Ureter (tissue), 1 donor: ENCODE data around the gene CEL. TPM values are rescaled to one million over a fixed set of nuclear protein-coding genes. Genes with fewer than 3 reads are reported as not detected.

ENCODE experiments used
- DNase-seq: peaks from one replicate; pipeline ENCODE4 v3.0.0-alpha.2; 2020; ENCODE audit warnings: low spot score
- total RNA-seq: library from RNA; stranded (reverse); gene quantifications from one replicate; pipeline ENCODE4 v1.2.4, GENCODE V29; 2023
- donor health status: DM: yes; HTN: yes; CAD: no.

The CEL gene
- total RNA-seq, 1 donor from 2014 or later, result 3.0 TPM

DNA sequence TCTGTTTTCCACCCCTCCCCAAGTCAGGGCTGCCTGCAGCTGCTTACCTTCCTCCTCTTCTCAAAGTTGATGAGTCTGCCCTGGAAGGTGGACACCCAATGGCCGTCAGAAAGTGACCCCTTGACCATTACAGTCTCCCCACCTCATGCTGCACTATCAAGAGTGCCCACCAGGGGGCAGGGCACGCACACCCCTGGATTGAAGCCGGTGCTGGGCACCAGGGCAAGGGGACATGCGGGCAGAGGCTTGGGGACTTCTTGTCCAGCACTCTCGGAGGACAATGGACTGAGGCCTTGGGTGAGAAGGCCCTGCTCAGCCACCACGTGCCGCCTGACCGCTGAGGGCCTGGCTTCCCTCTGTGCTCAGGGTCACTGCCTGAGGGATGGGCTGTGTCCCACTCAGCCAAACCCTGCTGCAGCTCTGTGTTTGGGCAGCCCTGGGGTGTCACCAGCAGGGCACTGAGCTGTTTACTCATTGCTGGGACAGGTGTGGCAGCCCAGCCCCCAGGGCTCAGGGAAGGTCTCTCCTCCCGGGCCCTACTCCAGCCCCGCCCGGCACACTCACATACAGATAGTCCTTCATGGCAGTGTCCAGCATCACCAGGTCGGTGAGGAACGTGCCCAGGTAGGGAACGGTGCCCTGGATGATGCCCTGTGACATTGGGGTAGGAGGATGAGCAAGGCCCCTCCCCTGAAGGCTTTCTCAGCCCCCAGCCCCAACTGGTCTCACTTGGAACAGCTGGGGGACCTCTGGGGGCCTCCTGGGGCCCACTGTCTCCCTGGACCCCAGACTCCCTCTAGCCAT, 41.6 kb downstream of the CEL start:
- peak; percentile 70 for DNase-seq

DNA sequence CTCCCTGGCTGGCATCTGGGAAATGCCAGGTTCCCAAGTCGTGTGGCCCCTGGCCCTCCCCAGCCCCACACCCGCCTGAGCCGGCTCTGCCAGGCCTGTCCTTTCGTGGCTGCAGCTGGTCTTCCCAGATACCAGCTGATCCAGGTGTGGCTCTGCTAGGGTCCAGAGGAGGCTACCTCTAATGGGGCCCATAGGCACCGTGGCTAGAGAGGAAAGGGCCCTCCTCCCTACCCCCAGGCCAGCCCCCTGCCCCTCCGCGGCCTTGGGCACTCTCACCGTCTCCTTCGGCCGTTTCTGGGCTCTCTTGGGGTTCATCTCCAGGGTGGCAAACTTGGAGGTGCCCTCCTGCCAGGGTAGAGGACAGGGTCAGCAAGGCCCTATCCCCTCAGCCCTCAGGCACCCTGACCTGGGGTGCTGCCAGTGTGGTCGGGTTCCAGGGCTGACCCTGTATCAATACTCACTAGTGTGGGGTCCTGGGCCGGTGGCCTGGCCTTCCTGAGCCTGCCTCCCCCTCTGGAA, 42.3 kb downstream of the CEL start:
- no peak for DNase-seq

DNA sequence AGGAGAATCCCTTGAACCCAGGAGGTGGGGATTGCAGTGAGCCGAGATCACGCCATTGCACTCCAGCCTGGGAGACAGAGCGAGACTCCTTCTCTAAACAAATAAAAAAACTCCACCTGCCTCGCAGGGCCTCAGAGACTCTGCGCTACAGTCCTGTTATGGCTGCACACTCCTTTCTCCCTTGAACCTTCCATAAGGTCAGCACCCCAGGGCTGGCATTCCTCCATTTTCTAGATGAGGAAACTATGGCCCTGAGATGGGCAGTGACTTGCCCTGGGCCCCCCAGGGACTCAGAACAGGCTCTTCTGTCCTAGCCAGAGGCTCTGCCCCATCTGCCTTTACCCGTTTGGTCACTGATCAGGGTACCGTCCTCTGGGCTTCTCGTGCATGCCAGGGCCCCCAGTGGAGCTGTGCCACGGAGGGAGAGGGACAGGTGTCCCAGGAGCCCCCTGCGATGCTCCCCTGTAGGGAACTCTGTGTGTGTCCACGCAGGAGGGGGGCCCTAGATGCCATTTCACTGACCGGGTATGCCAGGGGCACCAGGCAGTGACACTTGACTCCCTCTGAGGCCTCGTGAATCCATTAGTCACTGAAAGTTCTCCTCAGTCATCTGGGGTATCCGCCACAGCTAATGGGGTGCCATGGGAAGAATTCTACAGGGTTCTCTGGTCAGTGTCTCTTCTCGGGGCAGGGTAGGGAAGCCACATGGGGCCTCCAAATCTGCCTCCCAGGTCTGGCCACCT, 43.1 kb downstream of the CEL start:
- DNase-seq, result no peak

DNA sequence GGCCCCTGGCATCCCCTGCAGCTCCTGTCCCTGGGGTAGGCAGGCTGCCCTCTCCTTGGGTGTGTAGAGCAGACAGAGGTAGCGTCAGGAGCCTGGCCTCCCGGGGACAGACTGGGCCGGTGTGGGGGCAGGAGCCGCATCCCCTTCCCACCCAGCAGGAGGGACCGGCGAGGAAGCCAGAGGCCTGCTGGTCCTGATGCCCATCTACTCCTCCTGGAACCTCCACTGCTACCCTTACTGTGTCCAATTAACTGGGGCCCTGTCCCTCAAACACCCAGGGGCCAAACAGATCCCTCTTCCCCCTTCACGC, 43.6 kb downstream of the CEL start:
- DNase-seq, result no peak

DNA sequence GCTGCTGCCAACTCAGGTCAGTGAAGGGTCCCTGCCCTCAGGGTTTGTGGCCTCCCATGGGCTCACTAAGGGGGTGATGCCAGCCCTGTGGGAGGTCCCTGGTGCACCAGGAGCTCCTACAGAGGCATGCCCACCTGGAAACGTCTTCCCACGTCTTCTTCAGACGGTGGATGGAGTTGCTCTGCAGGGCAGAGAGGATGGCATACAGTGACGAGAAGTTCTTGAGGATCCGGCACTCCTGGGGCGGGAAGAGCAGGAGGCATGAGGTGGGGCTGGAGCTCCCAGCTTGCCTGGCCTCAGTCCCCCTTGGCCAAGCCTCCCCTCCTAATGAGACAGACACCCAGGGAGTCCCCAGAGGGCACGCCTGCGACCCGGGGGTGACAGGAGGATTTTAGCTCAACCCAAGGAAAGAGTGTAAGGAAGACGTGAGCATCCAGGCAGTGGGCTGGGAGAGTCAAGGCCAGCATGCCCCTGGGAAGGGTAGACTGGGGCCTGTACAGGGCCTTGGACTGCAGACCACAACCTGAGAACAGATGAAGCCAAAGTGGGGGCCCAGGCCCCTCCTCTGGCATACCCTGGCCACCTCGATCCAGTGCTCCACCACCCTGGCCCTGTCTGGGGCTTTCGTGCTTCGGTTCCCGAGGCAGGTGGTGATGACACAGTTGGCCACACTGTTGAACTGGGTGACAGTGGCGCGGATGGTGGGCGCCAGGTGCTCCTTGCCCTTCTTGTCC, 44.9 kb downstream of the CEL start:
- DNase-seq, result no peak

DNA sequence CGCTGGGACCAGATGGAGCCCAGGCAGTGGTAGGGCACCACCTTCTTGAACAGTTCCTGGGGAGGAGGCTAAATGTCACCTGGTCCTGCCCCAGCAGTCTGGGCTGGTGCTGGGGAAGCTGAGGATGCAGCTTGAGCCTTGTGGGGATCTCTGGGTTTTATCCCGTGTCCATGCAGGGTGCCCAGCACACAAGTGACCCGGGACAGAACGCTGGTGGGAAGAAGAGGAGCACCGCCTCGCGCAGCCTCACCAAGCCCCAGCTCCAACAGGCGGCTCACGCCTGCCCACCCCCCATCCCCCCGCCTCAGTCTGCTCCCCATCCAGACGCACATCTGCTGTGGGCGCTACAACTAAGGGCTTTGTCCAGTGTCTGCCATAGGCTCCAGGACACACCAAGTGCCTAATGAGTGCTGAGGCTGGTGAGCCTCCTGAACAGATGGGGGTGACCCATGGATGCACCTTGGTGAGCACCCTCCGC, 45.5 kb downstream of the CEL start:
- no peak for DNase-seq

DNA sequence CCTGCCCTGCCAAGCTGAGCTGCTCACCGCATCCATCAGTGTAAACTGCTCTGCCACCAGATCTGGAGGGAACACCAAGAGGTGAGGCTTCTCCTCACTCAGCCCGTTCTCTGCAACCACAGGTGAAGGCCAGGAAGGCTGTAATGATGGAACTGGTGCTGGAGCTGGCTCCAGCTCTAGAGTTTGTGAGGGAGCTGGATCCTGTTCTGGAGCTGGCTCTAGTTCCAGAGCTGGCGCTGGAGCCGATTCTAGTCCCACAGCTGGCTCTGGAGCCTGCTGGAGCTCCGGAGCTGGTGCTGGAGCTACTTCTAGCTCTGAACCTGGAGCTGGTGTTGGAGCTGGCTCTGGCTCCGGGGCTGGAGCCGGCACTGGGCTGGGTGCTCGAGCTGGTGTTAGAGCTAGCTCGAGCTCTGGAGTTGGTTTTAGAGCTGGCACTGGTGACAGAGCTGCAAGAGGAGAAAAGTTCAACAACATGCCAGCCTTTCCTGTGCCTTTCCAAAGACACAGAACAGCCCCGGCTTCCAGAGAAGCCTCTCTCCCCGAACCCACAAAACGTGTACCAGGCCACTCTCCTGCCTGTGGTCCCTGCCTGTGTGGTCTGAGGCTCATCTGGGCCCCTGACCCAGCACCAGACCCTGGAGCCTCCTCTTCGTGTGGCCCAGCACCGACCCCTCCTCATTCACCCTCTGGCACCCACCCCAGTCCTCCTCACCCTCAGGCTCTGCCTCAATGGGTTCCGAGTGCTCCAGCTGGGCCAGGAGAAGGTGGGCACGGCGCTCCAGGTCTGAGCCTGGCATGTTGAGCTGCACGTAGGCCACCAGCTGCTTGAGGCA, 46.4 kb downstream of the CEL start:
- DNase-seq, result no peak

DNA sequence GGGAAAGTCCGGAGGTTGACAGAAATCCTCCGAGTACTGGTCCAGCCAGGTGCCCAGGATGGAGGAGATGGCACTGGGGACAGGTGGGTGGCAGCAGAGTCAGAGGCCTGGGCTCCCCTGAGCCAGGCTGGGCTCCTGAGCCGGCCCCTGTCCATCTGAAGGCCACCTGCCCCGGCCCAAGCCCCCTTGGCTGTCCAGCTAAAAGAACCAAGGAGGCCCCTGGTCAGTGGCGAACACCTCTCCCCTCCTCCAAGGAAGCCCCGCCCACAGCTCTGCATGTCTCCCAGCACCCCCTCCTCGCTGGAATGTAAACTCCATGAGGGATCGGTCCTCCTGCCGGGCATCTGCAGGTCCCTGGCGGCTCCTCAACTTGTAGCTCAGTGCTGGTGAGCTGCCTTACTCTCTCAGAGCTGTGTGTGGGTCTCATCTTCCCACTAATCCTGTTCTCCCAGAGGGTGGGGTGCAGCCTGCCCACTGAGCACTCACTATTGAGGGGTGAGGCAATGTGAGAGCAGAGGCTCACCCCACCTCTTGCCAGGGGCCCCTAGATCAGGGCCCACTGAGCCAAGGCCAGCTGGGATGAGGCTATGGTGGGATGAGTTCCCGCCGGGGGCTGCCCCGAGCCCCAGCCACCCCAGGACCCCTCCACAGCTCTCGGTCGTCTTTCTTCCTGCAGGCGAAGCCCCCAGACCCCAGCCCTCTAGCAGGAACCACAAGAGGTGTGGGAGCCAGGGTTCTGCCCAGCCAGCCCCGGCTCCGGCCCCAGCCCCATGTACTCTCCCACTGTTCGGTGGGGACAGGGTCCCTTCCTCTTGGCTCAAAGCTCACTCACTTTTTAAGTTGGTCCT, 47.2 kb downstream of the CEL start:
- DNase-seq, result no peak

DNA sequence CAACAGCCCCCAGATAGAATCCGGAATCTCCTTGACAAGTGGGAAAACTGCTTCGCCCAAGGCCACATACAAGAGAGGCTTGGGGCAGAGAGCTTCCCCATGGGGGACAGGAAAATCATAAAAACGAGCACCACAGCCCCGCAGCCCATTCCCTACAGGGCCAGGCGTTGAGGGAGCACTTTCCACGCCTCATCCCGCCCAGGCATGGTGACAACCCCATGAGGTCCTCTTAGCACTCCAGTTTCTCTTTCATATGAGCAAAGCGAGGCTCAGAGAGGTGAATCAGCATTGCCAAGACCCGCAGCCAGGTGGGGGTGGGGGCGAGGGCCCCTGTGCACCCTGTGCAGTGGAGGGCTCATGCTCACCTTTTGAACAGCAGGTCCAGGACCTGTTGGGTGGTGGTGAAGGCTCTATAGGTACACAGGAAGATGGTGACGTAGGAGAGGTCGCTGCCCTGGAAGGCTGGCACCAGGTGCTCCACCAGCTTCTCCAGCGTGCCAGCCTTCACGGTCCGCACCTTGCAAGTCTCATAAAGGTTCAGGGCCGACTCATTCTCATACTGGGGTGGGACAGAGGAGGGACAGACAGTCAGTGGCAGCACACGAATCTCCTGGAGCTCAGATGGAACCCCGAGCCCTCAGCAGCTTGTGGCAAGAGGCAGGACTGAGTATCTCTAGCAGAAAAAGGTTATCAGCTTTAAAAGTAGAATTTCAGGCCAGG, 48.3 kb downstream of the CEL start:
- no peak for DNase-seq

DNA sequence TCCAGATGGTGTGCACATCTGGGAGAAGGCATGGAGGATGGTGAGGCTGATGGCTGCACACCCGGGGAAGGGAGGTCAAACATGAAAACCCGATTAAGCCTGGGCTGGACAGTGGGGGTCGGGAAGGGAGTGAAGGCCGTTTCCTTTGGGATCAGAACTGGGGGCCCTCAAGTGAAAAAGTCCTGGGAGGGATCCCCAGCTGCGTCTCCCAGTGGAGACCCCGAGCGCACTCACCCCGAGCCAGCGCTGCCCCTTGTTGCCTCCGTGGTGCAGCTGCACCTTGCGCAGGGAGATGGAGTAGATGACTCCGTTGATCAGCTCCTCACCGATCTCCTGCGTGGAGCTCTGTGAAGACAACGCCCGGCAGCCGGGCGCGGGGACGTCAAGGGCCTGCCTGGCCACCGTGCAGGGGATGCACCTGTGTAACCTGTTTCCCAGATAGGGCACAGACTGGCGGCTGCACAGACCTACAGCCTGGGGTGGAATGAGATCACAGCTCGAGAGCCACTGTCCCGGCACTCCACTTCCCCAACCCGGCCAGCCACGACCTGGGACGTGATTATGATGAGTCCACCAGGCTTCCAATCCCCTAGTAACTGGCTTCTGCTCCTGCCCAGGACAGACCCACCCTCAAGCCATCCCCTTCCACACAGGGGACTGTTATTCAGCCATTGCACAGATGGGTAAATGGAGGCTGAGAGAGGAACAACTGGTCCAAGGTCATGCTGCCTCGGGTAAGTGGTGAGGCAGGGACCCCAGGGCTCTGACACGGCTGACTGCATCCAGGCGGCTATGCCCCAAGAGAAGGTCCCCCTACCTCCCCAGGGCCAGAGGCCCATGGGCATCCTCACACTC, 50.3 kb downstream of the CEL start:
- DNase-seq, result no peak

DNA sequence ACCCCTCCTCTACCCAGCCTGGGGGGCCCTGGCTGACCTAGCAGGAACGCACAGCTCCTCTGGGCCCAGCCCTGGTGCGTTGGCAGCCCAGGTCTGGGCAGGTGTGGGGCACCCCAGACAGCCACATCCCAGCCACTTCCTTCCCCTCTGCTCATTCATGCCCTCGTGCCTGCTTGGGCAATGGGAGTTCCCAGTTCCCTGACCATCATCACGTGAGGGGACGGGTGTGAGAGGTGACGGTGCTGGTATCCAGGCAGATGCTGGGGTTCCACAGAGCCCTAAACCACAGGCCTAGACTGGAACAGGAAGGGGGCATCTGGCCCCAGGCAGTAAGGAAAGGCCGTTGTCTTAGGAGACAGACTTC, 50.9 kb downstream of the CEL start:
- DNase-seq, result no peak

DNA sequence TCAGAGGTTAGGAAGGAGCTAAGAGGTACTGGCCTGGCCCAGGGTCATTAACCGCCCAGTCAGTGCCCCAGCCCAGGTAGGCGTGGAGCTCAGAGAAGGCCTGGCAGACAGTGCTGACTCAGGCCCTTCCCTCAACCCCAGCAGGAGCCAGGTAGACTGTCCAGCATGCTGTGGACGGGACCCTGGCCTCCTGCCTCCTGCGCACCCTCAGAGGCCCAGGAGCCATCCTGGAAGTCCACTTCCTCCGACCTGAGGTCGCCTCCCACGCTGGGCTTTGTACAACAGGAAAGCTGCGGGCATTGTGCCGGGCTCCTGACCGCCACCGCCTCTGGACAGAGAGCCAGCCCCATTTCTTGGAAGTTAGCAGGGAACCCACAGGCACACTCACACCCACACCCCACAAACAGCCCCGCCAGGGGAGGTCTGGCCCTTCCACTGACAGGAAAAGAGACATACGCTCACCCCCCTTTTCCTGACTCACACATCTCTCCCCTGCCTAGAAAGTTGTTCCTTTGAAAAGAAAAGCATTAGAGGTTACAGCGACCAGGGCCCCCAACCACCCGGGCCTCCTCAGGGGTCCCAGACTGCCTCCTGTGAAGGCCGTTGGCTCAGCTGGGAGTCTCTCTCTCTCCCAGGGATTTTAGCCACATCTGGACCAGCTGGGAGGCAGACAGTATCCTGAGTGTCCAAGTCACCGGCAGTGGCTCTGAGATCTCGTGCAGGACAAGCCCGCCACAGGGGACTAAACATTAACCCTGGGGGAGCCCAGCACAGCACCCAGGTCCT, 51.6 kb downstream of the CEL start:
- no peak for DNase-seq

DNA sequence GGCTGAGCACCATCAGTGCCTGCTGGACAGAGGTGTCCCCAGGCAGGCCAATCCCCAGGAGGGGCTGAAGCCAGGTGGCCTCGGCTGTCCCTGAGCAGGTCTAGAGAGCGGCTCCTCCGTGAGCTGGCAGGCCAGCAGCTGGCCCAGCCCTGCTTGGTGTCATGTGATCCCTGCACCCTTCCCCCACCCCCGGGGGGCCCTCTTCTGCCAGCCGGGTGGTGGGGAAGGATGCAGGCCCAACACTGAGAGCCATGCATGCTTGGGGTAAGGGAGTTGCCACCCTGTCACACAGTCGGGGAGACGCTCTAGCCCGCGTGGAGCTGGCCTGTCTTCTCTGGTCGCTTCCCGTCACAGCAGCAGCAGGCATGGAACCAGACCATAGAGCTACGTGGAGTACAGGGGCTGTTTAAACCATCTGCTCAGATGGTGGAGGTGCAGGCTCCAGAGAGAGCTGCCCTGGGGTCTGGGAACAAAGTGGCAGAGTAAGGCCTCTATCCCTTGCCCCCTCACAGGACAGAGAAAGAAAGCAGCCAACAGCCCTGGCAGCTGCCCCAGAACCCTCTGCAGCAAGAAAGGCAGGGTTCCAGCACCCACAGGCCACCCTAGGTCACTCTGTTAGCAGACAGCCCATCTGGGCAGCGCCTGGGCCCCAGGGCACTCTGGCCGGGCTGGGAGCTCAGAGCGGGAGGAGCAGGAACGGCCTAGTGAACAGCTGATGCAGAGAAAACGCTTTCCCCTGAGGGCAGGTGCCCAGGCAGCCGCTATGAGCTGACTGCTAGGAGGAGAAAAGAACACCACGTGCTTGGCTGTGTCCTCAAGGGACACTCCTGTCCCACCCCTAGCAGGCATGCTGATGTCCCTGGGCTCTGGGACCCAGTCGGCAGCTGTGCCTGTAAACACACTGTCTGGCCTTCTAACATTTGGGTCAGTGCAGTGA, 52.4 kb downstream of the CEL start:
- no peak for DNase-seq

DNA sequence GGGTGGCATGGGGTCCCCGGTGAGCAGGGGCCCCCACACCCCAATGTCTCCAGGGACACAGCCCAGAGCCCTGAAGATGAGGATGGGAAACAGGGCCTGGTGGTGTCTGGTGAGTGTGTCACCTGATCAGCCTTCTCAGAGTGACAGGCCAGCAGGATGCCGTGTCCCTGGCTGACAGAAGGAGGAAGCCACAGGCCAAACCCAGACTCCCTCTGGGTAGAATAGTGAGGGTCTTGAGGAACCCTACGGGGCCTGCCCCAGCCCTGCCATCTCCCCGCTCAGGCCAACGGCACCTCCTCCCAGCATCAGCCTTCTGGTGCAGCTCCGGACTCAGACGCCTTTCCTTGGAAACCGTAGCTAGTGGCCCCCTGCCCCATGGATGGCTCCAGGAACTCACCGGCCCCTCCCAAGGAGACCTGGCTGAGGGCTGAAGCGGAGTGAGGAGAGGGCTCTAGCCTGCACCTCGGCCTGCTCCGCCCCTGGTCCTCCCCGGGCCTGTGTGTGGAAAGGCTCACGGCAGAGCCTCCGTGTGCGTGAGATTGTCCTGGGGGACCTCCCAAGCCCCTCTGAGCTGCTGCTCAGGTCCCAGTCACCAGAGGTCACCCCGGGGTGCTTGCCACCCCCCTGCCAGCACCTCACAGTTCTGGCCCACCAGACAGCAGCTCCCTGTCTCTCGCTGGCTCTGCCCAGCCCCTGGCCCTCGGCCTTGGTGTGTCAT, 53.3 kb downstream of the CEL start:
- DNase-seq, result no peak

DNA sequence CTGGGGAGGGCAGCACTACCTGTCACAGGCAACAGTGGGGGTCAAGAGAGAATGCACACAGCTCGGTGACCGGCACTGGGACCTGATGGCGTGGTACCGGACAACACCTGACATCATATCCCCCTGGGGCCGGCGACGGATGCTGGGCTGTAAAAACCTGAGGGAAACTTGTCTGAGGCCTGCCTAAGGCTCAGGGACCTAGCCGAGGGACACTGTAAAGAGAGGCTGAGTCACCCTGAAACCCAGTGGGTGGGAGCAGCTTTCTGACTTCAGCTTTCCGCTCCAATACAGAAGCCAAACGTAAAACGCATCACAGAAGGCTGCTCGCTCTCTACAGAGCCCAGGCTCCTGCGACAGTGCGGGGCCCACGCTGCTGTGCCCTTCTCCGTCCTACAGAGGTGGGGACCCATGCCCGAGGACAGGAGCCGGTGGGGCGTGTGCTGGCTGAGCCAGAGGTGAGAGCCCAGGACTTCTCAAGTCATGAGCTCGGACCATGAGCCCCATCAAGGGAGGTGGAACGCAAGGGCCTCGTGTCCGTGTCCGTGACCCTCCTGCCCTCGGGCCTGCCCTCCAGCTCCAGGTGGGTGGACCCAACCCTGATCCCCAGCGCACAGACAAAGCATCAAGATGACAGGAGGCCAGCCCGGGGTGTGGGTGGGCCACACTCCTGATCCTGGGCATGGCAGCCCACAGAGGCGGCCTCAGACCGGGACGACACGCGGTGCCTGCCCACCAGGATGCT, 54.0 kb downstream of the CEL start:
- DNase-seq, result no peak
